GM23338 (cell line): ENCODE measurements around the gene TMEM121. TPM values are rescaled to one million over a fixed set of nuclear protein-coding genes. Genes with fewer than 3 reads are reported as not detected.
A peak's percentile ranks its signal among the peaks of the same experiment; 100 is the strongest.

Experiments used
- ATAC-seq: fragments of 200-7000 bp; cut with Tn5 transposase; 3 replicates; pipeline ENCODE4 v1.9.1; 2020
- DNase-seq: peaks from one replicate; pipeline ENCODE4 v3.0.0-alpha.2; 2015; ENCODE audit warnings: low spot score
- H2AFZ ChIP-seq: fragments of 200-600 bp; sonication (generic); 2 replicates; pipeline ENCODE4 v1.8.0; 2016; ENCODE audit warnings: antibody characterized with exemption, mild to moderate bottlenecking, moderate library complexity
- H3F3A ChIP-seq: fragments of 200-600 bp; sonication (generic); replicated peaks from 2 replicates; pipeline ENCODE4 v1.8.0; 2017; ENCODE audit warnings: antibody characterized with exemption, mixed run types, low read depth
- H3K27ac ChIP-seq: fragments of 200-600 bp; sonication (generic); 2 replicates; pipeline ENCODE4 v1.6.1; 2016; ENCODE audit warnings: low read depth
- H3K27me3 ChIP-seq: fragments of 200-600 bp; sonication (generic); 2 replicates; pipeline ENCODE4 v1.8.0; 2016; ENCODE audit warnings: mild to moderate bottlenecking, mixed run types, moderate library complexity; ENCODE audit not compliant: insufficient read depth
- H3K36me3 ChIP-seq: fragments of 200-600 bp; sonication (generic); 2 replicates; pipeline ENCODE4 v1.8.0; 2016; ENCODE audit warnings: mild to moderate bottlenecking; ENCODE audit not compliant: insufficient read depth
- H3K4me1 ChIP-seq: fragments of 200-600 bp; sonication (generic); 2 replicates; pipeline ENCODE4 v1.8.0; 2016; ENCODE audit warnings: mild to moderate bottlenecking, moderate library complexity; ENCODE audit not compliant: insufficient read depth
- H3K4me2 ChIP-seq: fragments of 200-600 bp; sonication (generic); 2 replicates; pipeline ENCODE4 v1.7.1; 2017; ENCODE audit warnings: mixed run types
- H3K4me3 ChIP-seq: fragments of 200-600 bp; sonication (generic); 2 replicates; pipeline ENCODE4 v1.6.1; 2016; ENCODE audit warnings: mixed run types
- H3K79me2 ChIP-seq: fragments of 200-600 bp; sonication (generic); replicated peaks from 2 replicates; pipeline ENCODE4 v1.8.0; 2017; ENCODE audit warnings: mild to moderate bottlenecking; ENCODE audit not compliant: insufficient read depth
- H3K9me2 ChIP-seq: fragments of 200-600 bp; sonication (generic); 2 replicates; pipeline ENCODE4 v1.8.0; 2017; ENCODE audit not compliant: insufficient read depth
- H4K20me1 ChIP-seq: fragments of 200-600 bp; sonication (generic); replicated peaks from 2 replicates; pipeline ENCODE4 v1.8.0; 2017; ENCODE audit warnings: mild to moderate bottlenecking; ENCODE audit not compliant: insufficient read depth
- H3K27ac Mint-ChIP-seq: 2 replicates; pipeline ENCODE4 v1.8.0; 2020; ENCODE audit warnings: inconsistent platforms, mild to moderate bottlenecking, moderate library complexity, mixed read lengths
- H3K27me3 Mint-ChIP-seq: 3 replicates; pipeline ENCODE4 v1.8.0; 2022; ENCODE audit warnings: low read depth, mild to moderate bottlenecking, moderate library complexity, mixed read lengths, inconsistent platforms; ENCODE audit not compliant: insufficient read depth, poor library complexity
- H3K36me3 Mint-ChIP-seq: 3 replicates; pipeline ENCODE4 v1.8.0; 2021; ENCODE audit warnings: low read depth, mild to moderate bottlenecking, inconsistent platforms, moderate library complexity, mixed read lengths
- H3K4me1 Mint-ChIP-seq: 3 replicates; pipeline ENCODE4 v1.8.0; 2020; ENCODE audit warnings: mild to moderate bottlenecking, inconsistent platforms, mixed read lengths
- H3K4me3 Mint-ChIP-seq: 3 replicates; pipeline ENCODE4 v1.8.0; 2021; ENCODE audit warnings: moderate library complexity, mild to moderate bottlenecking, inconsistent platforms, mixed read lengths
- H3K9me3 Mint-ChIP-seq: 3 replicates; pipeline ENCODE4 v1.8.0; 2020; ENCODE audit warnings: moderate library complexity, mild to moderate bottlenecking, inconsistent platforms, mixed read lengths
- EZH2 ChIP-seq: fragments of 200-600 bp; sonication (generic); IDR thresholded peaks from one replicate; pipeline ENCODE4 v1.8.0; 2017; ENCODE audit warnings: antibody characterized with exemption, mild to moderate bottlenecking, low read depth; ENCODE audit not compliant: unreplicated experiment
- ZNF331 ChIP-seq: fragments of 250-450 bp; sonication (Bioruptor Pico); IDR thresholded peaks from 2 replicates; pipeline ENCODE4 v1.5.0; 2020; ENCODE audit warnings: low read depth, mild to moderate bottlenecking, moderate library complexity
- polyA plus RNA-seq: library from polyadenylated mRNA; unstranded; fragments of >200 nt; fragmentation: Nextera tagmentation; extraction: Ambion mirVana; gene quantifications from 2 replicates; pipeline ENCODE4 v1.2.1, GENCODE V29; 2016
- total RNA-seq: library from RNA; depleted of rRNA; stranded (reverse); fragments of >200 nt; shearing (Covaris generic); gene quantifications from 2 replicates; pipeline ENCODE4 v1.2.3, GENCODE V29; 2014
- TF ChIP-seq, protein P1 (sequence below), 2 experiments: fragments of 200-600 bp in 1 of 2; sonication (generic) in 1 of 2; conservative IDR thresholded peaks; 2 replicates each; pipeline versions ENCODE4 v1.5.1 to v1.6.1; 2016 to 2017; ENCODE audit warnings: antibody characterized with exemption in 2 of 2, low read depth in 2 of 2, mild to moderate bottlenecking in 2 of 2, moderate library complexity in 1 of 2

Gene TMEM121
- total and polyA plus RNA-seq, 2 experiments from 2014 or later: 0.13 to 1.3 TPM

DNA sequence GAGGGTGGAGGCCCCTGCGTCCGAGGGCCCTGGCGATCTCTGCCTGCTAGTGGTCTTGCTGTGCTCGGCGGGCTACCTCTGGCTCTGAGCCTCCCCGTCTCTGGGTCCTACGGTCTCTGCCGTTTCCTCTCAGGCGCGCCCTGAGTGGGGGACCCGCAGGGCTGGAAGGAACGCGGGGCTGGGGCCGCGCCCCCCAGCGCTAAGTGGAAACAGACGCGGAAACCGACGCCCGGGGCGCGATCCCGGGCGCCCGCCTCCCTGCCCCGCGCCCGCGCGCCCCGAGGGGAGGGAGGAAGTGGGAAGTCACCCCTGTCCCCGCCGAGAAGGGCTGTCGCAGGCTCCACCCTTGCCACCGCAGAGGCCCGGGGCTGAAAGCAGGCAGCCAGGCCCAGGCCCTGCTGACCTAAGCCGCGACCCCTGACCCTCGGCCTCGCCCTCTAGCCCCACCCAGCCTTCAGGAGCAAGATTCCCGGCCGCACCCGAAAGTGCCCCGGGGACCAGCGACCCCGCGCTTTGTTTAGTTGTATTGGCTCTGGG lies 38.9 kb upstream of the TMEM121 start:
- Mint-ChIP-seq H3K9me3 (peaks cover 6% of the 10 kb centered on the region; the same call in 2 of the 3 replicates), H3K4me1 (peaks cover 8% of the 10 kb centered on the region; the same call in 2 of the 3 replicates), H3K27ac (no peak overlapping the region), H3K36me3 (no peaks in the 10 kb centered on the region), H3K27me3 (peaks cover 60% of the 10 kb centered on the region), H3K4me3 (peak overlapping the region; percentile 50; the same call in 2 of the 3 replicates)
- H3K27me3 ChIP-seq: peaks cover 71% of the 10 kb centered on the region
- DNase-seq (no peak), ATAC-seq (no peak)
- peak overlapping the region; percentile 83 for H3K4me2 ChIP-seq
- no peaks in the 10 kb centered on the region for H3K36me3 ChIP-seq
- H4K20me1 ChIP-seq: no peaks in the 10 kb centered on the region
- peak overlapping the region; percentile 61 for H3K4me3 ChIP-seq
- peaks cover 4% of the 10 kb centered on the region; the same call in 1 of the 2 replicates for H3K4me1 ChIP-seq
- H3K9me2 ChIP-seq: peaks cover 3% of the 10 kb centered on the region; the same call in 1 of the 2 replicates
- H2AFZ ChIP-seq: peak overlapping the region; percentile 76
- no peak overlapping the region for H3K27ac ChIP-seq
- no peaks in the 10 kb centered on the region for H3K79me2 ChIP-seq
- peaks cover 4% of the 10 kb centered on the region; the same call in 1 of the 2 replicates for H3F3A ChIP-seq
- TF ChIP-seq, protein P1, sequence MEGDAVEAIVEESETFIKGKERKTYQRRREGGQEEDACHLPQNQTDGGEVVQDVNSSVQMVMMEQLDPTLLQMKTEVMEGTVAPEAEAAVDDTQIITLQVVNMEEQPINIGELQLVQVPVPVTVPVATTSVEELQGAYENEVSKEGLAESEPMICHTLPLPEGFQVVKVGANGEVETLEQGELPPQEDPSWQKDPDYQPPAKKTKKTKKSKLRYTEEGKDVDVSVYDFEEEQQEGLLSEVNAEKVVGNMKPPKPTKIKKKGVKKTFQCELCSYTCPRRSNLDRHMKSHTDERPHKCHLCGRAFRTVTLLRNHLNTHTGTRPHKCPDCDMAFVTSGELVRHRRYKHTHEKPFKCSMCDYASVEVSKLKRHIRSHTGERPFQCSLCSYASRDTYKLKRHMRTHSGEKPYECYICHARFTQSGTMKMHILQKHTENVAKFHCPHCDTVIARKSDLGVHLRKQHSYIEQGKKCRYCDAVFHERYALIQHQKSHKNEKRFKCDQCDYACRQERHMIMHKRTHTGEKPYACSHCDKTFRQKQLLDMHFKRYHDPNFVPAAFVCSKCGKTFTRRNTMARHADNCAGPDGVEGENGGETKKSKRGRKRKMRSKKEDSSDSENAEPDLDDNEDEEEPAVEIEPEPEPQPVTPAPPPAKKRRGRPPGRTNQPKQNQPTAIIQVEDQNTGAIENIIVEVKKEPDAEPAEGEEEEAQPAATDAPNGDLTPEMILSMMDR (conservative IDR thresholded peaks at IDR 0.05; ENCODE audit: low read depth in 2 of 2): no peak
- TF ChIP-seq EZH2: peak; percentile 45

DNA sequence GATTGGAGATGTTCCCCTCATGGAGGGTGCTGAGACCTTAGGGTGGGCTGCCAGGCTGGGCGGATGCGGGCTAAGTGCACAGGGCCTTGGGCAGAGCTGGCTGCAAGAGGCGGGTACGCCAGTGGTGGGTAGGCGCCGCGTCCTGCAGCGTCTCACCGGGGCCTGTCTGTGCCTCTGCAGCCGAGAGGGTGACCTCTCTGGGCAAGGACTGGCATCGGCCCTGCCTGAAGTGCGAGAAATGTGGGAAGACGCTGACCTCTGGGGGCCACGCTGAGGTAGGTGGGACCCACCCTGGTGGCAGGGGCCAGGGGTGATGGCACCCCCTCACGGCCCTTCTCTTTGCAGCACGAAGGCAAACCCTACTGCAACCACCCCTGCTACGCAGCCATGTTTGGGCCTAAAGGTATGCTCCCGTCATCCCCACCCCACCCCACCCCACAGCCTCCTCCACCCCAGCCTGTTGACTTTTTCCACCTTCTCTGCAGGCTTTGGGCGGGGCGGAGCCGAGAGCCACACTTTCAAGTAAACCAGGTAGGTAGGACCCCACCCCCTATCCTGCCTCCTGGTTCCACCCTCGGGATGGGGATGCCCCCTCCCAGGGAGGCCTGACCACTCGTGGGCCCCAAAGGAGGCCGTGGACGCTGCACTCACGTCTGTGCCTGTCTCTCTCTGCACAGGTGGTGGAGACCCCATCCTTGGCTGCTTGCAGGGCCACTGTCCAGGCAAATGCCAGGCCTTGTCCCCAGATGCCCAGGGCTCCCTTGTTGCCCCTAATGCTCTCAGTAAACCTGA lies 38.2 kb upstream of the TMEM121 start:
- Histone ChIP-seq H3K36me3 (no peaks in the 10 kb centered on the region), H3K4me1 (peaks cover 4% of the 10 kb centered on the region; the same call in 1 of the 2 replicates), H3K27ac (no peak overlapping the region), H3K4me2 (peak overlapping the region; percentile 83; the same call in 1 of the 2 replicates), H2AFZ (no peak overlapping the region), H3K9me2 (peaks cover 3% of the 10 kb centered on the region; the same call in 1 of the 2 replicates), H3F3A (peaks cover 4% of the 10 kb centered on the region; the same call in 1 of the 2 replicates), H3K79me2 (no peaks in the 10 kb centered on the region), H3K4me3 (peak overlapping the region; percentile 61), H3K27me3 (peaks cover 67% of the 10 kb centered on the region), H4K20me1 (no peaks in the 10 kb centered on the region)
- Mint-ChIP-seq H3K36me3 (no peaks in the 10 kb centered on the region), H3K27me3 (peaks cover 57% of the 10 kb centered on the region), H3K4me1 (peaks cover 8% of the 10 kb centered on the region; the same call in 2 of the 3 replicates), H3K9me3 (peaks cover 6% of the 10 kb centered on the region; the same call in 2 of the 3 replicates), H3K27ac (no peak overlapping the region), H3K4me3 (peak overlapping the region; percentile 42)
- ATAC-seq: no peak
- no peak for DNase-seq
- TF ChIP-seq ZNF331 (CRISPR knock-in tag): no peak
- TF ChIP-seq, protein P1 (conservative IDR thresholded peaks at IDR 0.05; ENCODE audit: low read depth in 2 of 2): peak in 1 of 2 experiments; percentile 22; a peak in 1 of 4 replicates
